Ascending aorta (tissue), 2 donors: Measurements from ENCODE around the gene IL20RB. TPM values are rescaled to one million over a fixed set of nuclear protein-coding genes. Genes with fewer than 3 reads are reported as not detected.

Experiments used
- DNase-seq, 2 donors: peaks; one replicate each; pipeline ENCODE4 v3.0.0-alpha.2; 2019; ENCODE audit warnings: low spot score in 2 of 2
- H3K27ac ChIP-seq, 2 donors: fragments of 200-600 bp; sonication (generic); one replicate each; pipeline ENCODE4 v1.5.1; 2016 to 2017; ENCODE audit warnings: mild to moderate bottlenecking in 1 of 2
- H3K27me3 ChIP-seq: fragments of 200-600 bp; sonication (generic); one replicate; pipeline ENCODE4 v1.5.1; 2017
- H3K36me3 ChIP-seq, 2 donors: fragments of 200-600 bp; sonication (generic); one replicate each; pipeline ENCODE4 v1.5.1; 2016
- H3K4me1 ChIP-seq, 2 donors: fragments of 200-600 bp; sonication (generic); one replicate each; pipeline ENCODE4 v1.5.1; 2016 to 2017; ENCODE audit warnings: mild to moderate bottlenecking in 1 of 2
- H3K4me3 ChIP-seq, 2 donors: fragments of 200-600 bp; sonication (generic); one replicate each; pipeline ENCODE4 v1.5.1; 2016 to 2017; ENCODE audit warnings: mild to moderate bottlenecking in 1 of 2
- H3K9me3 ChIP-seq, 2 donors: fragments of 200-600 bp; sonication (generic); one replicate each; pipeline ENCODE4 v1.5.1; 2016
- intact Hi-C: fragments of 100-400 bp; cut with DNase I; formaldehyde crosslinking; loops from one replicate; pipeline ENCODE4 v1.15.1; 2023
- total RNA-seq: library from RNA; depleted of rRNA; stranded (reverse); fragments of >200 nt; gene quantifications from one replicate; pipeline ENCODE4 v1.1.0, GENCODE V29; 2016
- TF ChIP-seq, protein P1 (sequence below), 3 experiments: fragments of 200-600 bp in 2 of 3; fragments of 450-650 bp in 1 of 3; sonication (generic) in 2 of 3; IDR thresholded peaks; one replicate each; pipeline ENCODE4 v1.5.1; 2016 to 2019; ENCODE audit warnings: antibody characterized with exemption in 3 of 3, mild to moderate bottlenecking in 1 of 3, moderate library complexity in 1 of 3

The IL20RB gene
- total RNA-seq, 1 donor from 2014 or later, result not detected

DNA sequence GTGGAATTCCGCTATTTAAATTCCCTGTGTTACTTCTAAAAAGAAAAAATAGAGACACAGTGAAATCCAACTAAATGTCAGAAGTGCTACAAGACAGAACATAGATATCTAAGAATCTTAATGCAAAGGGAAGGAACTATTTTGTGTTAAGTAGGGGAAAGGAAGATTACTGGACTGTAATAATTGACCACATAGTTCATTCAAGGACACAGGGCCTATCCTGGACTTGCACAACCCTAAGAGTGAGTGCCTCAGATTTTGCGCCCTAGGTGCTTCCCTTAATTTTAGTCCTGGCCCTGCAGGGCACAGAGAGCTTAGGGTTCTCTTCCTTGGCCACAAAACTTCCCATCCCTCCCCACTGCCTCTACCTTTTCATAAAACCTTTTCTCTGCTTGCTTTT, 3.5 kb upstream of the IL20RB start:
- no peak overlapping the region for H3K27ac ChIP-seq
- no peaks in the 10 kb centered on the region for H3K27me3 ChIP-seq
- H3K4me3 ChIP-seq, result no peak overlapping the region
- peaks cover 0 to 10% of the 10 kb centered on the region in 2 donors for H3K4me1 ChIP-seq
- intact Hi-C loops, result no loop called here
- H3K9me3 ChIP-seq, result no peaks in the 10 kb centered on the region
- DNase-seq, result no peak
- no peaks in the 10 kb centered on the region for H3K36me3 ChIP-seq
- TF ChIP-seq, protein P1, sequence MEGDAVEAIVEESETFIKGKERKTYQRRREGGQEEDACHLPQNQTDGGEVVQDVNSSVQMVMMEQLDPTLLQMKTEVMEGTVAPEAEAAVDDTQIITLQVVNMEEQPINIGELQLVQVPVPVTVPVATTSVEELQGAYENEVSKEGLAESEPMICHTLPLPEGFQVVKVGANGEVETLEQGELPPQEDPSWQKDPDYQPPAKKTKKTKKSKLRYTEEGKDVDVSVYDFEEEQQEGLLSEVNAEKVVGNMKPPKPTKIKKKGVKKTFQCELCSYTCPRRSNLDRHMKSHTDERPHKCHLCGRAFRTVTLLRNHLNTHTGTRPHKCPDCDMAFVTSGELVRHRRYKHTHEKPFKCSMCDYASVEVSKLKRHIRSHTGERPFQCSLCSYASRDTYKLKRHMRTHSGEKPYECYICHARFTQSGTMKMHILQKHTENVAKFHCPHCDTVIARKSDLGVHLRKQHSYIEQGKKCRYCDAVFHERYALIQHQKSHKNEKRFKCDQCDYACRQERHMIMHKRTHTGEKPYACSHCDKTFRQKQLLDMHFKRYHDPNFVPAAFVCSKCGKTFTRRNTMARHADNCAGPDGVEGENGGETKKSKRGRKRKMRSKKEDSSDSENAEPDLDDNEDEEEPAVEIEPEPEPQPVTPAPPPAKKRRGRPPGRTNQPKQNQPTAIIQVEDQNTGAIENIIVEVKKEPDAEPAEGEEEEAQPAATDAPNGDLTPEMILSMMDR (IDR thresholded peaks at IDR 0.05), result no peak

DNA sequence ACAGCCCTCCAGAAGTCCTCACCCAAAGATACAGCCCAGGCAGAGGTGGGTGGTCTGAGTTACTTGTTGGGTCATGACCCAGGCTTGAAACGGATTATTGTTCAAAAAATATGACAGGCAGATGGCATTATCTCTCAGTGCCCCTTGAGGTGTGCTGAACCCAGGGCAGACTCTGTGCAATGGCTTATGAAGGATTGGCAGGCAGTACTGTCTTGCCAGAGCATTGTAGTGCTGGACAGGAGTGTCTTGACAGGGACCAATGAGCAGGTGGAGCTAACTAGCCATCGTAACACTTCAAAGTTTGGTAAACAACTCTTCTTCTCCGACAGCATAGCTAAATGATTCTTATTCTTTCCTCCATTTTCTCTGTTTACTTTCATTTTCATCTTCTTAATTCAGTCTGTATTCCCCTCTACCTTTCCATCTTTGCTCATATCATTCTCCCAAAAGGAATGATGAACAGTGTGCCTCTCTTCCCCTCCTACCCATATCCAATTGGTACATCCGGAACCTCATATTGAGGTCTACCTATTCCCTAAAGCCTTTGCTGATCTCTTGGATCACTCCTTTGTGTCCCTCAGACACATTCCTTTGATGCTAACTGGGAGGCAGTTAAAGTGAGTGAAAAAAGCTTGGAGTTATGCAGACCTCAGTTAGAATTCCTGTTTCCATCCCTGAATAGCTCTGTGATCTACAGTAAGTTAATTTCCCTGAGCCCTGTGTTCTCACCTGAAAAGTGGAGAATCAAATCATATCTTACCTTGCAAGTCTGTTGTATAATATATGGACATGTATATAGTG, 2.6 kb upstream of the IL20RB start:
- no peak overlapping the region for H3K27ac ChIP-seq
- DNase-seq, result no peak
- H3K9me3 ChIP-seq, result no peaks in the 10 kb centered on the region
- no peak overlapping the region for H3K4me3 ChIP-seq
- intact Hi-C loops, result no loop called here
- peaks cover 0 to 10% of the 10 kb centered on the region in 2 donors for H3K4me1 ChIP-seq
- TF ChIP-seq, protein P1 (IDR thresholded peaks at IDR 0.05), result no peak
- no peaks in the 10 kb centered on the region for H3K27me3 ChIP-seq
- H3K36me3 ChIP-seq, result no peaks in the 10 kb centered on the region

DNA sequence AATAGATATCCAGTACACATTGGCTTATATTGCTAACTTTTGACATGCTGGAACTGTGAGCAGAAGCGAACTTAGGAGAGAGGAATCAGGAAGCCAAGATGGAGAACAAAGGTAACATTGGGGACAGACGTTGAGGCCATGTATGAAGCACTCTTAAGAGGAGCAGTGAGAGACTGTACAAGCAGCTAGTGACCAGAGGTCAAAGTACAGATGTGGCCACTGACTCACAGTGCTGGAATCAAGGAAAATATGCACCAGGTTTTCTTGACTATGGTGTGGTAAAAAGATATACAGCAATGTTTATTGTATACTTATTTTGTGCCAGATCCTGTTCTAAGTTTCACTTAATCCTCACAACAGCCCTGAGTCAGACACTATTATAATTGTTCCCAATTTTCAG, 2.0 kb upstream of the IL20RB start:
- intact Hi-C loops, result no loop called here
- H3K4me1 ChIP-seq, result peaks cover 0 to 10% of the 10 kb centered on the region in 2 donors
- no peaks in the 10 kb centered on the region for H3K9me3 ChIP-seq
- no peaks in the 10 kb centered on the region for H3K27me3 ChIP-seq
- H3K27ac ChIP-seq, result no peak overlapping the region
- TF ChIP-seq, protein P1 (IDR thresholded peaks at IDR 0.05), result no peak
- H3K36me3 ChIP-seq, result no peaks in the 10 kb centered on the region
- DNase-seq, result no peak
- no peak overlapping the region for H3K4me3 ChIP-seq

DNA sequence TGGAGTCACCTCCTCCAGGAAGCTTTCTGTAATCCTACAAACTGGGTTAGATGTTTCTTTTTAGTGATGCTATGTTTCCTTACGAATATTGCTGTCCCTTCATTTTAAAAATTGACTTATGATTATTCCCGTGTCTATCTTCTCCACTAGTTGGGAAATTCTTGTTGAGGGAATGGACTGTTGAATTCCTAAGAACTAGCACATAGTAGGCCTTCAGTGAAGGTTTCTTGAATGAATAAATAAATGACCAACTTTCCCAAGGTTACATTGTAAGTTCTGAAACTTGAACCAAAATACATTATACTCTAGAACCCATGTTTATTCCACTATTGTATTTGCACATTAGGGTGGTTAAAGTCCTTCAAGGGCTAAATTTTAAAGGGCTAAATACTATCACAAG, 812 bp upstream of the IL20RB start:
- Histone ChIP-seq H3K27ac (no peak overlapping the region), H3K27me3 (no peaks in the 10 kb centered on the region), H3K36me3 (no peaks in the 10 kb centered on the region), H3K4me1 (peaks cover 0 to 10% of the 10 kb centered on the region in 2 donors), H3K4me3 (no peak overlapping the region), H3K9me3 (no peaks in the 10 kb centered on the region)
- DNase-seq, result no peak
- intact Hi-C loops, result no loop called here
- TF ChIP-seq, protein P1 (IDR thresholded peaks at IDR 0.05), result no peak

DNA sequence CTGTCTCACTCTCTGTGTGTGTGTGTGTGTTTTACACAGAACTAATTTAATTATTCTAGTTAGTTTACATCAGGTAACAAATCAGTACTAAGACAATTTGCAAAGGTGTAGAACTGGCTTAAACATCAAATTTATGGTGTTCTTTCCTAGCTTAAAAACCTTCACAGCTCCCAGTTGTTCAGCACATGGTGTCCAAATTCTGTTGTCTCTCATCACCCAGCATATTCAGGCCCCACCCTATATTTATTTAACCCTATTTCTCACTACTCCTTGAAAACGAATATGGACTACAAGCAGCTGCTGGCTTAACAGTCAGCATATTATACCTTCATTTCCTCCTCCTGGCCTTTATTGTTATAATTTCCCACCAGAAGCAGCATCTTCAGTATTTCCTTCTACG, 1.2 kb downstream of the IL20RB start:
- Histone ChIP-seq H3K27ac (no peak overlapping the region), H3K4me1 (peaks cover 0 to 10% of the 10 kb centered on the region in 2 donors), H3K4me3 (no peak overlapping the region), H3K27me3 (no peaks in the 10 kb centered on the region), H3K9me3 (no peaks in the 10 kb centered on the region), H3K36me3 (no peaks in the 10 kb centered on the region)
- intact Hi-C loops, result no loop called here
- TF ChIP-seq, protein P1 (IDR thresholded peaks at IDR 0.05), result no peak
- DNase-seq, result no peak
